Upper lobe of left lung (tissue), 6 donors: ENCODE measurements around the gene MAML2. TPM values are rescaled to one million over a fixed set of nuclear protein-coding genes. Genes with fewer than 3 reads are reported as not detected.
A peak's percentile ranks its signal among the peaks of the same experiment; 100 is the strongest.

Experiments used
- ATAC-seq, 2 donors: fragments of 200-7000 bp; cut with Tn5 transposase; one replicate each; pipeline ENCODE4 v1.9.1; 2022; ENCODE audit warnings: mild to moderate bottlenecking in 2 of 2, moderate library complexity in 2 of 2; ENCODE audit not compliant: low FRiP score in 2 of 2
- DNase-seq, 2 donors: peaks; one replicate each; pipeline ENCODE4 v3.0.0-alpha.2; 2019 to 2020
- H3K27ac ChIP-seq, 4 donors: fragments of 200-600 bp; sonication (generic); one replicate each; pipeline ENCODE4 v1.5.1; 2016 to 2019
- H3K27me3 ChIP-seq, 4 donors: fragments of 200-600 bp; sonication (generic); one replicate each; pipeline ENCODE4 v1.5.1; 2017 to 2019
- H3K36me3 ChIP-seq, 4 donors: fragments of 200-600 bp; sonication (generic); one replicate each; pipeline ENCODE4 v1.5.1; 2016 to 2019
- H3K4me1 ChIP-seq, 4 donors: fragments of 200-600 bp; sonication (generic); one replicate each; pipeline ENCODE4 v1.5.1; 2018 to 2019
- H3K4me3 ChIP-seq, 4 donors: fragments of 200-600 bp; sonication (generic); one replicate each; pipeline ENCODE4 v1.5.1; 2017 to 2019; ENCODE audit warnings: mild to moderate bottlenecking in 2 of 4, moderate library complexity in 1 of 4
- H3K9me3 ChIP-seq, 4 donors: fragments of 200-600 bp; sonication (generic); one replicate each; pipeline ENCODE4 v1.5.1; 2018 to 2019
- EP300 ChIP-seq, 4 donors: sonication (generic); formaldehyde crosslinking; IDR thresholded peaks; one replicate each; pipeline ENCODE4 v1.5.1; 2017; ENCODE audit warnings: antibody characterized with exemption in 4 of 4, control low read depth in 2 of 4
- POLR2A ChIP-seq, 4 donors: fragments of 450-650 bp; IDR thresholded peaks; one replicate each; pipeline ENCODE4 v1.5.1; 2016 to 2017; ENCODE audit warnings: antibody characterized with exemption in 4 of 4, mild to moderate bottlenecking in 2 of 4
- POLR2AphosphoS5 ChIP-seq, 2 donors: sonication (generic); formaldehyde crosslinking; IDR thresholded peaks; one replicate each; pipeline ENCODE4 v1.5.1; 2017; ENCODE audit warnings: antibody characterized with exemption in 2 of 2
- WGBS, 2 donors: methylation state at CpG; one replicate each; pipeline ENCODE4 v1.1.5; 2017 to 2018; 5-methylcytosine and 5-hydroxymethylcytosine counted together
- total RNA-seq, 6 donors: library from RNA; depleted of rRNA in 4 of 6; stranded (reverse); fragments of >200 nt in 4 of 6; gene quantifications; one replicate each; pipeline versions ENCODE4 v1.1.0 to v1.2.1, GENCODE V29; 2016 to 2021
- TF ChIP-seq, protein P1 (sequence below), 6 experiments: fragments of 450-650 bp in 4 of 6; fragments of 200-600 bp in 2 of 6; sonication (generic) in 2 of 6; IDR thresholded peaks; one replicate each; pipeline ENCODE4 v1.5.1; 2016 to 2019; ENCODE audit warnings: antibody characterized with exemption in 6 of 6
- donor health status: DM: no; HTN: no; CAD: no; lungs with moderate emphysema.
- donor health status: DM: no; HTN: yes; CAD: no; lungs with severe emphysema.

The MAML2 gene
- total RNA-seq, 6 donors from 2014 or later = 19.5 to 36.6 (median 26.3) TPM

DNA sequence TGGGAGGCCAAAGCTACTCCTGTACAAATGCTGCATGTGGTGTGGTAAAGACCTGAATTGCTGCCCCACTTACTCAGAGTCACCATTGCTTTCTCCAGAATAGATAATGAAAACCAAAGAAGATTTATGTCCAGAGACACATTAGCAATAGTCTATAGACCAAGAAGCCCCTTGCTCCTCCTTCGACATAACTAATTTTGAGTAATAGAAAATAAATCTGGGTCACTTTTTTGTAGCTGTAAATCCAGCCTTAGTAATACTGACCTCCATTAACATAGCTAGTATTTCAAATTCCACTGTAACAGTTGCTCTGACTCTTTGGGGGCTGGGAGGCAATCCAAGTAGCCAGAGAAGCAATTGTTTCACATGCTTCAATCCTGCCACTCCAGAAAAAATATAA lies 145.9 kb downstream of the MAML2 start:
- DNase-seq (no peak), ATAC-seq (no peak)
- H3K9me3 ChIP-seq = no peaks in the 10 kb centered on the region
- H3K4me1 ChIP-seq = peaks cover 28 to 50% (median 41%) of the 10 kb centered on the region in 4 donors
- 68 to 88% methylated on average over 1 of the region's 1 CpG for WGBS, 2 donors
- no peaks in the 10 kb centered on the region for H3K27me3 ChIP-seq
- TF ChIP-seq POLR2A (IDR thresholded peaks at IDR 0.05) (no peak), POLR2AphosphoS5 (IDR thresholded peaks at IDR 0.05) (no peak), EP300 (IDR thresholded peaks at IDR 0.05) (no peak)
- TF ChIP-seq, protein P1, sequence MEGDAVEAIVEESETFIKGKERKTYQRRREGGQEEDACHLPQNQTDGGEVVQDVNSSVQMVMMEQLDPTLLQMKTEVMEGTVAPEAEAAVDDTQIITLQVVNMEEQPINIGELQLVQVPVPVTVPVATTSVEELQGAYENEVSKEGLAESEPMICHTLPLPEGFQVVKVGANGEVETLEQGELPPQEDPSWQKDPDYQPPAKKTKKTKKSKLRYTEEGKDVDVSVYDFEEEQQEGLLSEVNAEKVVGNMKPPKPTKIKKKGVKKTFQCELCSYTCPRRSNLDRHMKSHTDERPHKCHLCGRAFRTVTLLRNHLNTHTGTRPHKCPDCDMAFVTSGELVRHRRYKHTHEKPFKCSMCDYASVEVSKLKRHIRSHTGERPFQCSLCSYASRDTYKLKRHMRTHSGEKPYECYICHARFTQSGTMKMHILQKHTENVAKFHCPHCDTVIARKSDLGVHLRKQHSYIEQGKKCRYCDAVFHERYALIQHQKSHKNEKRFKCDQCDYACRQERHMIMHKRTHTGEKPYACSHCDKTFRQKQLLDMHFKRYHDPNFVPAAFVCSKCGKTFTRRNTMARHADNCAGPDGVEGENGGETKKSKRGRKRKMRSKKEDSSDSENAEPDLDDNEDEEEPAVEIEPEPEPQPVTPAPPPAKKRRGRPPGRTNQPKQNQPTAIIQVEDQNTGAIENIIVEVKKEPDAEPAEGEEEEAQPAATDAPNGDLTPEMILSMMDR (IDR thresholded peaks at IDR 0.05) = no peak
- no peaks in the 10 kb centered on the region for H3K36me3 ChIP-seq
- no peak overlapping the region for H3K4me3 ChIP-seq
- H3K27ac ChIP-seq = peak overlapping the region in 1 of 4 donors; percentile 23

DNA sequence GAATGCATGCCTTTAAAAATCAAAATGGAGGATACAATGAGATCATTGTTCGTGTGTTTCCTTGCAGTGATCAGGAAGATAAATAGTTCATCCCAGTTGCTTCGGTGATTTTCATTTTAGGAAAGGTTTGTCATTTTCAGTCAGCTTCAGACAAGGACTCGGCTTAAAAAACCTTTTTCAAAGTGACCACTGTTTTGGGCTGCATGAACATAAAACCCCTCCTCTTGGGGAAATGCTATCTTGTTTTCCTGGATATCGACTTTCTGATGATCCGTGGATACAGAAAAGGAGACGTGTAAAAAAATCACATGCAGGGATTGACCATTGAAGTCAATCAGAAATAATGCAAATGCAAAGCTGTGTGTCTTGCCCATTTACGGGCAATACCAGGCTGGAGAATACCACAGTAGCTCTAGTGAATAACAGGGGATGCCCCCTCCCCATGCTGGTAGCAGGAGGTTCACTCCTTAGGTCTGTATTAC lies 146.8 kb downstream of the MAML2 start:
- TF ChIP-seq, protein P1 (IDR thresholded peaks at IDR 0.05) = no peak
- no peak for TF ChIP-seq EP300 (IDR thresholded peaks at IDR 0.05)
- no peak for TF ChIP-seq POLR2AphosphoS5 (IDR thresholded peaks at IDR 0.05)
- TF ChIP-seq POLR2A (IDR thresholded peaks at IDR 0.05) = no peak
- Histone ChIP-seq H3K9me3 (no peaks in the 10 kb centered on the region), H3K27ac (peak overlapping the region in 1 of 4 donors; percentile 16), H3K4me1 (peaks cover 28 to 50% (median 41%) of the 10 kb centered on the region in 4 donors), H3K36me3 (no peaks in the 10 kb centered on the region), H3K27me3 (no peaks in the 10 kb centered on the region), H3K4me3 (no peak overlapping the region)
- no peak for ATAC-seq
- DNase-seq = no peak
- WGBS, 2 donors = 54 to 78% methylated on average over 7 of the region's 7 CpGs

DNA sequence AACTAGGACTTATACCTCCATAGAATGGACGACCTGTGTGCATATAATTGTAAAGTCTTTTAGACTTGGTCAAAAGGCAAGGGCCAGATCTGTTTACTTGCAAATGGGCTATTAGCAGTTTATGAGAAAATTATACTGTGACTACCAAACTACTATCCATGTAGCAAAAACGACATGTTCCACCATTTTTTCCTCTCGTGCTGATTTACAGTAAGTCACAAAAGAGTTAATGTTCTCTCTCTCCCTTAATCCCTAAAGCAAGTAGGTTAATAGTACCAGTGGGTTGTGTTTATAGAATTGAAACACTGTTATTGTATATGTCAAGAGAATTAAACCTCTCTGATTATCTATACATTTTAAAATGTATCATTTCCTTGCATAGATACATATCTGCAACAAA lies 147.3 kb downstream of the MAML2 start:
- Histone ChIP-seq H3K36me3 (no peaks in the 10 kb centered on the region), H3K4me3 (no peak overlapping the region), H3K9me3 (no peaks in the 10 kb centered on the region), H3K27me3 (no peaks in the 10 kb centered on the region), H3K27ac (no peak overlapping the region), H3K4me1 (peaks cover 26 to 46% (median 43%) of the 10 kb centered on the region in 4 donors)
- DNase-seq (no peak), ATAC-seq (no peak)
- WGBS, 2 donors = 90 to 95% methylated on average over 3 of the region's 3 CpGs
- TF ChIP-seq POLR2AphosphoS5 (IDR thresholded peaks at IDR 0.05) (no peak), EP300 (IDR thresholded peaks at IDR 0.05) (no peak), POLR2A (IDR thresholded peaks at IDR 0.05) (no peak)
- TF ChIP-seq, protein P1 (IDR thresholded peaks at IDR 0.05) = no peak

DNA sequence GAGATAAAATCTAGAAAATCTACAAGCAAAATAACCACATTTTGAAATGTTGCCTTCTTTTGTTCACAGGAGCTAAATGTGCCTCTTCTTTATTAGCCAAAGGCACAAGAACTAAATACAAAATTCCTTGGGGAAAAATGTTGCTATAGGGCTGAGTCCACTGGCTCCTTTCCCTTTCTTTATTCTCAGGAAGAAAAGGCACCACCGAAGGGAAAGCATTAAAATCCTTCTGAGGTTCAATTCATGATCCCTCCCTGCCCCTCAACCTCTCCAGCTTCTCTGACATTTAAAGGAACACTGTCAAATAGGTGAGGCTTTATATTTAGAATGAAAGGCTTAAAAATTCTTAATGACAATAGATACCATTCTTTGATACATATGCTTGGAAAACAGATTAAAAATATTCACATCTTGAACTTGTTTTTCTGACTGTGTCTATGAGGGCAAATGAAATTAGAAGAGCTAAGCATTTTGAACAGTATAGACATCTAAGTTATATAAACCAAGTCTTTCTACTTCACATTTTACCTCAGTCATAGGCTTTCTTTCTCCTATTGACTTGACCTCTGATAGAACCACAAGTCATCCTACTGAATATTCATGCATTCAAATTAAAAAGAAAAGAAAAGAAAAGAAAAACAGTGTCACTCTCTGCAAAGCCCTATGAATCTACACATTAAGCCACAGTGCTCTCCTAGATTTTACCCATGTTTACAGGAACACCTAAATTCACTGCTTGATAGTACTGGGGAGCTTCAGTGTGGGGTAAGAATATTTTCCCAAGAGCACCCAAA lies 148.2 kb downstream of the MAML2 start:
- H3K27ac ChIP-seq = peak overlapping the region in 1 of 4 donors; percentile 35
- H3K4me1 ChIP-seq = peaks cover 24 to 37% (median 36%) of the 10 kb centered on the region in 4 donors

More for the DNA sequence above, 148.2 kb downstream of the MAML2 start:
- Histone ChIP-seq H3K27me3 (no peaks in the 10 kb centered on the region), H3K4me3 (no peak overlapping the region), H3K36me3 (no peaks in the 10 kb centered on the region), H3K9me3 (no peaks in the 10 kb centered on the region)
- DNase-seq (no peak), ATAC-seq (no peak)
- WGBS, 2 donors = 25 to 31% methylated on average over 1 of the region's 1 CpG
- no peak for TF ChIP-seq POLR2A (IDR thresholded peaks at IDR 0.05)
- TF ChIP-seq, protein P1 (IDR thresholded peaks at IDR 0.05) = no peak
- no peak for TF ChIP-seq POLR2AphosphoS5 (IDR thresholded peaks at IDR 0.05)
- TF ChIP-seq EP300 (IDR thresholded peaks at IDR 0.05) = no peak
